HG02759 (cell line): ENCODE measurements around the gene HUS1.
A peak's percentile ranks its signal among the peaks of the same experiment; 100 is the strongest.
"Not testable (repeated sequence)": the region's sequence is repeated elsewhere in the genome, so short reads cannot be mapped to it uniquely, and the experiment has no call there.

Experiments used
- ATAC-seq: cut with Tn5 transposase; IDR thresholded peaks from one replicate; pipeline ENCODE4 v1.9.1; 2021; ENCODE audit warnings: mild to moderate bottlenecking, moderate library complexity; ENCODE audit not compliant: unreplicated experiment

HUS1 gene

GRCh38 chr7:47979145-47979831 is at the start of gene HUS1:
HUS1 (minus strand) TSS chr7:47979615; CDS start chr7:47979519, 96 bp downstream.
- ATAC-seq: peak; percentile 99

GRCh38 chr7:48028938-48029337 is 49.5 kb upstream of the HUS1 start, which contains the start of gene SUN3:
SUN3 (minus strand) TSS chr7:48029107; CDS start chr7:48028938, 169 bp downstream.
- ATAC-seq: no peak

DNA sequence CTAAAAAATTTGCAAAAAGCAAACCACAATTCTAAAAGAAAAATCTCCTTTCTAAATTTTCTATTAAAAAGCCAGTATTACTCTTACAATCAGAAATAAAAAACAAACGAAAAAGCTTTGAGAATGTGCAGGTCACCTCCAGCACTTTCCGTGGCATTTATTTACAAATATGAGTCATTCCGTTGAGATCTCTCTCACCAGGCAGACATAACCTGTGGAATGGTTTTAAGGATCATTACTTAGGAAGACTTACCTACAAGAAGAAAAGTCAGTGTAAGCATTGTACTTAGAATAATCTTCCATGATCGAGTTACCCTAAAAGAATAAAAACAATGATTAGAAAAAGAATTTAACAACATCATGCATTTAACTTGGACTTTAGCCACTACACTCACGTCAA is 46.2 kb upstream of the HUS1 start:
- ATAC-seq: no peak

DNA sequence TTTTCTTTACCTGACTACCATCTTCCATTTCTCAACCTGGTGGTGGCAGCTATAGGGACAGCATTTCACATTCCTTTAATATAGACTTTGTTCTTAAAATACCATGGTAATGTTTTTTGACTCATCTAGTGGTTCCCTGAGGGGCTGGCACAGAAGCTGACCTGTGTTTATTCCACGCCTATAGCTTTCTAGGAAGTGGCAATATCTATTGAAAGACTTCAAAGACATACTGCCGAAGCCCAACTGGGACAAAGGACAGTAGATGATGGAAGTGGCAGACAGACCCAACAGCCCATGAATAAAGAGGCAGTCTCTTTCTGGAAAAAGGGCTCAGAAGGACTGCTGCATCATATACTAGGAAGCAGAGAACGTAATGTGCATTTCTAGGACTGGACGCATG is 38.3 kb upstream of the HUS1 start:
- ATAC-seq: no peak

DNA sequence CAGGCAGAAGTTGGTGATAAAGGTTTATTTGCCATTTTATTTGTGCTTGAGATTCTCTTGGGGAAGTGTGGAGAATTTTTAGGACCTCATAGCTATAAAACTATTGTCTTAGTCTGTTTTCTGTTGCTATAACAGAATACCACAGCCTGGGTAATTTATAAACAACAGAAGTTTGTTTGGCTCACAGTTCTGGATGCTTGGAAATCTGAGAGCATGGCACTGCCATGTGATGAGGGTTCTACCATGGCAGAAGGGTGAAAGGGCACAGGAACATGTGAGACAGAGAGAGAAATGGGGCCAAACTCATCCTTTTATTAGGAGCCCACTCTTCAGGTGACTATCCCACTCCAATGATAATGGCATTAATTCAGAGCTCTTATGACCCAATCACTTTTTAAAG is 37.2 kb upstream of the HUS1 start:
- ATAC-seq: no peak

DNA sequence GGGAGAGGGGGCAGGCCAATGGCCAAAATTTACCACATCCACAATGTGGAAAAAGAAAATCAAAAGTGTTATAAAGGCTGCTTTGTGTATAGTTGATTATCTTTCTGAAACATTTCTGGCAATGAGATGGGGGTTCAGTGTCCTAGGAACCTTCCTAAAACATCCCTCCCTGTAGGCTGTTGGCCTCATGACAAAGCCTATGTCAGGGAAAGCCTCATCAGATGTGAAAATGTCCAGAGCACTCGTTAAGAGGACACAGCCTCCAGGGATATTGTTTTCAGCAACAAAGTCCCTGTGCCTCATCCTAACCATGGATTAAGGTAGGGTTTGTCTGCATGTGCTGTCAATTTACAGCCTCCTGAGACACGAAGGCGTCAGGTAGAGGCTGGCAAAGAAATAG is 32.5 kb upstream of the HUS1 start:
- ATAC-seq: no peak

- no peak for ATAC-seq
Measured at GRCh38 chr7:48011323-48011722, 31.9 kb upstream of the HUS1 start.

GRCh38 chr7:48009954-48010353 is 30.5 kb upstream of the HUS1 start:
- ATAC-seq: no peak

DNA sequence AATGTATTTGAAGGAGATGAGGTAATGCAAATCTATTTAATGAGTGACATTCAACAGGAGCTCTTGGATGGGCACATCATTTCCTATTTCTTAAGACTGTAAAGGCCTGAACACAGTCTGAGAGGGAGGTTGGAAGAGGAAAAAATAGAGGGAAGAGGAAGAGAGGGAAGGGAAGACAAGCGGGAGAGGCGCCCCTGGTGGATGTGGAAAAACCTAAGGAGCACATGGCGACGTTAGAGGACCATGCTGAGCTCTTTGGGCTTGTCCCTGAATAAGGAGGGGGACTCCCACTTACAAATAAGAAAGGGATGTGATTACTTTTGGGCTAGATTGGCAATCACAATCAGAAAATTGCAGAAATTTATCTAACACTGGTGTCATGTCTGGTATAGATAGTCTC is 29.8 kb upstream of the HUS1 start:
- ATAC-seq: no peak

DNA sequence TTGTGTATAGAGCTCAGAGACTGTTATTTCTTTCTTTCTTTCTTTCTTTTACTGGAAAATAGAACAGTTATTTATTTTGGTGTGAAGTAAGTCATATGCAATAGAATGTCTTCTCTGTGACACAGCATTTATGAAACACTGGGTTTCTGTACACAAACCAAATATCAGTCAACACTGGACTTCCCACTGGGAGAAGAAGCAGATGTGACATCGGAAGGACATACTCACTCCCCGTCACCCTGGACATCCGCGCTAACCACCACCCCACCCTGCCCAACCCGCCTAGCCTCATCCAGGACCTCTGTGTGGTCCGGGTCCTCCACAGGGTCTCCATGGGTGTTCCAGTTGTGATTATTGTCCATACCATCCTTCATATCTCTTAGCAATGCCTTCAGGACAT is 27.5 kb upstream of the HUS1 start:
- no peak for ATAC-seq

DNA sequence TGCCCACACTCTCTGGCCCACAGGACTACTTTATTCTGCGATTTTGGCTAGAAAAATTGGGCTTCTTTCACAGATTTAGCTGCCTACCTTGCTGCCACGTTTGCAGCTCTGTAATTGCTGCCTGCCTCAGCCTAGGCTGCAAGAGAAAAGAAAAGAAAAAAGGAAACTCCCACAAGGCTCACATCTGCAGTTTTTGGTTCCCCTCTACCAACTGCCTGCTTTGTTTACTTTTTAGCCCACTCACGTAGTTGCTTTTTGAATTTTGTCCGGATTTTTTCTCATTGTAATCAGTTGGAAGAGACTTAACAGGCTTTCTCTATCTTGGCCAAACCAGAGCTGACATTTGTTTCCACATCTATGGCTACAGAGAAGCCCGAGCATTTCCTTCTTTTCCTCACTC is 25.2 kb upstream of the HUS1 start:
- ATAC-seq: peak; percentile 66

DNA sequence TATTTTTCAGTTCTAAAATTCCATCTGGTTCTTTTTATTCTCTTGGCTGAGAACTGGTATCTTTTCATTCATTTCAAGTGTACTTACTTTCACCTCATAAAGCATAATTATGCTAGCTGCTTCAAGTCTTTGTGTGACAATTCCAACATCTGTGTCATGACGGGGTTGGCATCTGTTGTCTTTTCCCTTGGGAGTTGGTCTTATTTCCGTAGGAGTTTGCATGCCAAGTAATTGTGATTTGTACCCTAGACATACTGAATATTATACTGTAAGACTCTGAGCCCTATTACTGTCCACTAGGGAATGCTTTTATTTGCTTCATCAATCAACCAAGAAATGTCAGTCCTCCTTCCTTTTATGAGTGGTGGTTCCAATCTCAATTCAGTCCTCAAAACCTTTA is 24.6 kb upstream of the HUS1 start:
- no peak for ATAC-seq

- not testable (repeated sequence) for ATAC-seq
Measured at GRCh38 chr7:48000164-48000563, 20.7 kb upstream of the HUS1 start.

GRCh38 chr7:47999413-47999812 is 20.0 kb upstream of the HUS1 start:
- no peak for ATAC-seq

DNA sequence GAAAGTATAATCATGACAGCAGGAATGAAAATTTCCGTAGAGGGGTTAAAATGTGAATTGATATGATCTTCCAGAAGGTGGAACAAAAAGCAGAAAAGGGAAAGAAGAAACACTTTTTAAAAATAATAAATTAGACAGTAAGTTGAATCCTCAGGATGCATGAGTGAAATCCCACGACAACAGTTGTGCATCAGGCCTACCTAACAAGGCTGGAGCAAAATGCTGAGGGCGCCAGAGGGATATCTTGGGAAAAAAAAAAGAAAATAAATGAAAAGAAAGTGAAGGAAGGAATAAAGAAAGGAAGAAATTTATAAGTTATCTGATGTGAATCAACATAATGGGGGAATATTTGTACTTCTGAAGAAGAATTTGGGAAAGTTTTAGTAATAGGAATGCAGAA is 13.0 kb upstream of the HUS1 start:
- ATAC-seq: no peak

GRCh38 chr7:47991741-47992311 is 12.4 kb upstream of the HUS1 start:
- ATAC-seq: peak; percentile 99

DNA sequence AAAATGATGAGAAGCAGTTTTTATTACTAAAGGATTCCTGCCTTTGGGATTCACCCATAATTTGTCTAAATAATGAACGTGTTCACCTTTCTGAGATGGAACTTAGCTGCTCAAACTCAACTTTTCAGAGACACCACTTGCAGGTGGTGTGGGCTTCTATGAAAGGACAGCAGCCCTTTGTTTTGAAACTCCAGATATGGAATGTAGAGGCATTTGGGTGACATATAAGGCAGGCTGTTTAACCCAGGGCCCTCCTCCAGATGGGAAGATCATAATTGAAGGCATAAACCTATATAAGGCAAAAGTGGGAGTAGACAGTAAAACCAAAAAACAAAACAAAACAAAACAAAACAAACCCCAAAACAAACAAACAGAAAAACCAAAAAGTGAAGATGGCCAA is 11.9 kb upstream of the HUS1 start:
- ATAC-seq: no peak

DNA sequence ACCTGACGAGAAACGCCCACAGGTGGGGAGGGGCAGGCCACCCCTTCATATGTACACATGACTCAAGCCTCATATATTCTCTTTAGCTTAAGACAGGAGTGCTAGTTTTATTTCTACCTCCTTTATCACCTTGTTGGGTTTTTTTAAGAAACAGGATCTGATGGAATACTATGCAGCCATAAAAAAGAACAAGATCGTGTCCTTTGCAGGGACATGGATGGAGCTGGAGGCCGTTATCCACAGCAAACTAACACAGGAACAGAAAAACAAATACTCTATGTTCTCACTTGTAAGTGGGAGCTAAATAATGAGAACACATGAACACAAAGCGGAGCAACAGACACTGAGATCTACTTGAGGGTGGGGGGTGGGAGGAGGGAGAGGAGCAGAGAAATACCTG is 11.2 kb upstream of the HUS1 start:
- ATAC-seq: no peak

DNA sequence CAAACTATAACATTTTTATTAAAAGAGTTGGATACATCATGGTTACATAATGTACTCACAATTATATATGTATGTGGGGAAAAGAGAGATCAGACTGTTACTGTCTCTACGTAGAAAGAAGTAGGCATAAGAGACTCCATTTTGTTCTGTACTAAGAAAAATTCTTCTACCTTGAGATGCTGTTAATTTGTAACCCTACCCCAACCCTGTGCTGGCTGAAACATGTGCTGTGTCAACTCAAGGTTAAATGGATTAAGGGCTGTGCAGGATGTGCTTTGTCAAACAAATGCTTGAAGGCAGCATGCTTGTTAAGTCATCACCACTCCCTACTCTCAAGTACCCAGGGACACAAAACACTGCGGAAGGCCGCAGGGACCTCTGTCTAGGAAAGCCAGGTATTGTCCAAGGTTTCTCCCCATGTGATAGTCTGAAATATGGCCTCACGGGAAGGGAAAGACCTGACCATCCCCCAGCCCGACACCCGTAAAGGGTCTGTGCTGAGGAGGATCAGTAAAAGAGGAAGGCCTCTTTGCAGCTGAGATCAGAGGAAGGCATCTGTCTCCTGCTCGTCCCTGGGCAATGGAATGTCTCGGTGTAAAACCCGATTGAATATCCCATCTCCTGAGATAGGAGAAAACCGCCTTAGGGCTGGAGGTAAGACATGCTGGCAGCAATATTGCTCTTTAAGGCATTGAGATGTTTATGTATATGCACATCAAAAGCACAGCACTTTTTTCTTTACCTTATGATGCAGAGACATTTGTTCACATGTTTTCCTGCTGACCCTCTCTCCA is 10.4 kb upstream of the HUS1 start:
- ATAC-seq: not testable (repeated sequence)

GRCh38 chr7:47988496-47989386 is 9.3 kb upstream of the HUS1 start:
- no peak for ATAC-seq

DNA sequence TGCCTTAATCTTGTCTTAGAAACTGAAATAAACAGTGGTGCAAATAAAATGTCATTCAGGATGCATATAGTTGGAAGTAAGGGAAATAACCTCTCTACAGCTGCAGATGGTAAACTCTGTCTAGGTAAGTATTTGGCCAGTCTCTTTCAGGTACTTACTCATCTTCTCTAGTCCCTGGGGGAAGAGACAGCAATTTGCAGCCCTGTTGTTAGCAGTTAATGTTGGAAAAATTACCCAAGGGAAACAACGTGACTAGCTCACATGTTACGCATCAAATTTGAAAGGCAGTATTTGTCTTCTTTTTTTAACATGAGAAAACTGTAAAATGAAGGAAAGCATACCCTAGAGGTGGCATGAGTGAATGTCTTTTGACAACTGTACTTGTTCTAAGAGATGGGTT is 3.2 kb upstream of the HUS1 start:
- no peak for ATAC-seq
